HG02884 (cell line): Measurements from ENCODE around the gene MRPS7.
A peak's percentile ranks its signal among the peaks of the same experiment; 100 is the strongest.
"Not testable (repeated sequence)": the region's sequence is repeated elsewhere in the genome, so short reads cannot be mapped to it uniquely, and the experiment has no call there.

ENCODE experiments used
- ATAC-seq: cut with Tn5 transposase; IDR thresholded peaks from one replicate; pipeline ENCODE4 v1.9.1; 2021; ENCODE audit warnings: mild to moderate bottlenecking, moderate library complexity; ENCODE audit not compliant: unreplicated experiment

MRPS7 gene

GRCh38 chr17:75270966-75271232, 9.2 kb downstream of the MRPS7 start, which contains the start of gene MIF4GD:
MIF4GD (minus strand) TSS chr17:75271231; CDS start chr17:75270195, 1,036 bp downstream.
- no peak for ATAC-seq

GRCh38 chr17:75271233-75271954, 9.7 kb downstream of the MRPS7 start:
- no peak for ATAC-seq

GRCh38 chr17:75271955-75272847, 10.5 kb downstream of the MRPS7 start:
- no peak for ATAC-seq

- ATAC-seq = no peak
These were observed 11.1 kb downstream of the MRPS7 start for GRCh38 chr17:75272848-75273184.

- no peak for ATAC-seq
These were observed 12.5 kb downstream of the MRPS7 start for GRCh38 chr17:75273977-75274708.

GRCh38 chr17:75277664-75278071, 16.0 kb downstream of the MRPS7 start:
- no peak for ATAC-seq

GRCh38 chr17:75280189-75280588, 18.5 kb downstream of the MRPS7 start:
- not testable (repeated sequence) for ATAC-seq

GRCh38 chr17:75285123-75285522, 23.4 kb downstream of the MRPS7 start:
- no peak for ATAC-seq

- ATAC-seq = no peak
These were observed 25.5 kb downstream of the MRPS7 start for GRCh38 chr17:75287221-75287620.

- ATAC-seq = no peak
These were observed 26.7 kb downstream of the MRPS7 start for GRCh38 chr17:75288359-75288758.

GRCh38 chr17:75288770-75289114, 27.1 kb downstream of the MRPS7 start:
- peak; percentile 13 for ATAC-seq

GRCh38 chr17:75289115-75289831, 27.6 kb downstream of the MRPS7 start, which contains the start of gene SLC25A19:
SLC25A19 (minus strand) TSS chr17:75289433; CDS start chr17:75286764, 2,669 bp downstream.
- ATAC-seq = peak; percentile 89

- ATAC-seq = no peak
These were observed 28.2 kb downstream of the MRPS7 start for GRCh38 chr17:75289832-75290337.

GRCh38 chr17:75292810-75293448, 31.2 kb downstream of the MRPS7 start:
- ATAC-seq = not testable (repeated sequence)

- peak; percentile 53 for ATAC-seq
These were observed 33.8 kb downstream of the MRPS7 start for GRCh38 chr17:75295201-75296158.

- no peak for ATAC-seq
These were observed 38.6 kb downstream of the MRPS7 start for GRCh38 chr17:75300280-75300679.

GRCh38 chr17:75301049-75301448, 39.4 kb downstream of the MRPS7 start:
- no peak for ATAC-seq

- ATAC-seq = no peak
These were observed 40.0 kb downstream of the MRPS7 start for GRCh38 chr17:75301502-75302206.
